ENCODE data around the gene BTBD9. TPM values are rescaled to one million over a fixed set of nuclear protein-coding genes. Genes with fewer than 3 reads are reported as not detected.

The BTBD9 gene
- polyA plus RNA-seq, 1 donor (not counting 4 experiments of a cell fraction or from before 2014, with no cell fraction given): 6.8 TPM

GRCh38 chr6:38341496-38341895 lies 298.2 kb downstream of the BTBD9 start:
- FAIRE-seq: no peak
- Histone ChIP-seq H3K36me3 (ENCODE audit: control insufficient read depth in 2 of 2, extremely low read depth in 1 of 2, insufficient read depth in 2 of 2, low read length in 2 of 2) (no peaks in the 10 kb centered on the region), H2AFZ (ENCODE audit: control insufficient read depth, low read length) (no peak overlapping the region), H3K9ac (ENCODE audit: control insufficient read depth, extremely low read depth, insufficient read depth, low read length) (no peak overlapping the region), H3K79me2 (ENCODE audit: control insufficient read depth, insufficient read depth, low read length) (no peaks in the 10 kb centered on the region), H3K9me1 (ENCODE audit: control insufficient read depth, extremely low read depth, insufficient read depth, low read length) (no peaks in the 10 kb centered on the region), H3K27me3 (ENCODE audit: control insufficient read depth, extremely low read depth, insufficient read depth, low read length) (no peaks in the 10 kb centered on the region), H3K27ac (ENCODE audit: control insufficient read depth, insufficient read depth, low read length) (no peak overlapping the region), H3K4me3 (ENCODE audit: control insufficient read depth in 2 of 3, extremely low read depth in 1 of 3, insufficient read depth in 2 of 3, low read depth in 1 of 3, low read length in 3 of 3) (no peak overlapping the region), H4K20me1 (ENCODE audit: control insufficient read depth, extremely low read depth, insufficient read depth, low read length) (no peaks in the 10 kb centered on the region), H3K4me1 (ENCODE audit: control insufficient read depth, extremely low read depth, insufficient read depth, low read length) (peaks cover 9% of the 10 kb centered on the region), H3K4me2 (ENCODE audit: control insufficient read depth, extremely low read depth, insufficient read depth, low read depth, low read length) (no peak overlapping the region), H3K9me3 (ENCODE audit: control insufficient read depth, low read depth, low read length) (no peaks in the 10 kb centered on the region)
- dilution Hi-C loops (cut with MboI; ENCODE audit: extremely low pct_ligation_motif_present, low sequenced_read_pairs): no loop called here
- DNase-seq (ENCODE audit: low read depth, low spot score): no peak
- no peak for TF ChIP-seq EZH2 (IDR thresholded peaks at IDR 0.05; ENCODE audit: low read length)
- TF ChIP-seq CTCF (optimal IDR thresholded peaks at IDR 0.05 in 1 of 3, IDR thresholded peaks at IDR 0.05 in 1 of 3, conservative IDR thresholded peaks at IDR 0.05 in 1 of 3; ENCODE audit: extremely low read depth in 1 of 3, insufficient read depth in 2 of 3, low read length in 3 of 3): no peak

- no peak for TF ChIP-seq CTCF (optimal IDR thresholded peaks at IDR 0.05 in 1 of 3, IDR thresholded peaks at IDR 0.05 in 1 of 3, conservative IDR thresholded peaks at IDR 0.05 in 1 of 3; ENCODE audit: extremely low read depth in 1 of 3, insufficient read depth in 2 of 3, low read length in 3 of 3)
- TF ChIP-seq EZH2 (IDR thresholded peaks at IDR 0.05; ENCODE audit: low read length): no peak
- Histone ChIP-seq H3K9me1 (ENCODE audit: control insufficient read depth, extremely low read depth, insufficient read depth, low read length) (no peaks in the 10 kb centered on the region), H3K9ac (ENCODE audit: control insufficient read depth, extremely low read depth, insufficient read depth, low read length) (no peak overlapping the region), H3K36me3 (ENCODE audit: control insufficient read depth in 2 of 2, extremely low read depth in 1 of 2, insufficient read depth in 2 of 2, low read length in 2 of 2) (no peaks in the 10 kb centered on the region), H3K4me3 (ENCODE audit: control insufficient read depth in 2 of 3, extremely low read depth in 1 of 3, insufficient read depth in 2 of 3, low read depth in 1 of 3, low read length in 3 of 3) (no peak overlapping the region), H3K27ac (ENCODE audit: control insufficient read depth, insufficient read depth, low read length) (no peak overlapping the region), H3K4me2 (ENCODE audit: control insufficient read depth, extremely low read depth, insufficient read depth, low read depth, low read length) (no peak overlapping the region), H3K79me2 (ENCODE audit: control insufficient read depth, insufficient read depth, low read length) (no peaks in the 10 kb centered on the region), H2AFZ (ENCODE audit: control insufficient read depth, low read length) (no peak overlapping the region), H3K27me3 (ENCODE audit: control insufficient read depth, extremely low read depth, insufficient read depth, low read length) (no peaks in the 10 kb centered on the region), H4K20me1 (ENCODE audit: control insufficient read depth, extremely low read depth, insufficient read depth, low read length) (no peaks in the 10 kb centered on the region), H3K4me1 (ENCODE audit: control insufficient read depth, extremely low read depth, insufficient read depth, low read length) (peaks cover 9% of the 10 kb centered on the region), H3K9me3 (ENCODE audit: control insufficient read depth, low read depth, low read length) (no peaks in the 10 kb centered on the region)
- FAIRE-seq (no peak), DNase-seq (ENCODE audit: low read depth, low spot score) (no peak)
- dilution Hi-C loops (cut with MboI; ENCODE audit: extremely low pct_ligation_motif_present, low sequenced_read_pairs): no loop called here
Measured at GRCh38 chr6:38339914-38340313, 299.8 kb downstream of the BTBD9 start.
